Karpas-422 (cell line): Measurements from ENCODE around the gene ADM. TPM values are rescaled to one million over a fixed set of nuclear protein-coding genes. Genes with fewer than 3 reads are reported as not detected.

Source experiments
- DNase-seq: peaks from one replicate; pipeline ENCODE4 v3.0.0-alpha.2; 2015
- H2AFZ ChIP-seq: fragments of 200-600 bp; sonication (generic); 2 replicates; pipeline ENCODE4 v1.6.1; 2014; ENCODE audit warnings: antibody characterized with exemption, low read length, mixed read lengths
- H3K27ac ChIP-seq: fragments of 200-600 bp; sonication (generic); 2 replicates; pipeline ENCODE4 v1.5.1; 2014; ENCODE audit warnings: mild to moderate bottlenecking, low read length, moderate library complexity
- H3K27me3 ChIP-seq: fragments of 200-600 bp; sonication (generic); 2 replicates; pipeline ENCODE4 v1.6.1; 2014; ENCODE audit warnings: low read length, mixed read lengths
- H3K36me3 ChIP-seq: fragments of 200-600 bp; sonication (generic); 2 replicates; pipeline ENCODE4 v1.6.1; 2014; ENCODE audit warnings: low read length, mixed read lengths; ENCODE audit not compliant: insufficient read depth
- H3K4me1 ChIP-seq: fragments of 200-600 bp; sonication (generic); 2 replicates; pipeline ENCODE4 v1.6.1; 2014; ENCODE audit warnings: mild to moderate bottlenecking, low read length, mixed read lengths
- H3K4me2 ChIP-seq: fragments of 200-600 bp; sonication (generic); 2 replicates; pipeline ENCODE4 v1.6.1; 2014; ENCODE audit warnings: low read length, low read depth, mild to moderate bottlenecking; ENCODE audit not compliant: poor library complexity, severe bottlenecking
- H3K4me3 ChIP-seq: fragments of 200-600 bp; sonication (generic); 2 replicates; pipeline ENCODE4 v1.5.1; 2014; ENCODE audit warnings: mild to moderate bottlenecking, antibody characterized with exemption, low read length, mixed read lengths
- H3K79me2 ChIP-seq: fragments of 200-600 bp; sonication (generic); 2 replicates; pipeline ENCODE4 v1.6.1; 2014; ENCODE audit warnings: mild to moderate bottlenecking, low read length, mixed read lengths
- H3K9ac ChIP-seq: fragments of 200-600 bp; sonication (generic); 2 replicates; pipeline ENCODE4 v1.6.0; 2014; ENCODE audit warnings: low read length
- H3K9me2 ChIP-seq: fragments of 200-600 bp; sonication (generic), shearing (Covaris generic); replicated peaks from 2 replicates; pipeline ENCODE4 v1.6.0; 2014; ENCODE audit warnings: mild to moderate bottlenecking, low read length, moderate library complexity; ENCODE audit not compliant: insufficient read depth
- H3K9me3 ChIP-seq: fragments of 300-700, 200-600 bp; sonication (generic); 2 replicates; pipeline ENCODE4 v1.6.1; 2014; ENCODE audit warnings: low read length, mixed read lengths
- H4K20me1 ChIP-seq: fragments of 200-600 bp; sonication (generic); 2 replicates; pipeline ENCODE4 v1.6.1; 2014; ENCODE audit warnings: mild to moderate bottlenecking, antibody characterized with exemption, low read length, low read depth; ENCODE audit not compliant: insufficient read depth
- total RNA-seq: library from RNA; depleted of rRNA; stranded (reverse); fragments of >200 nt; shearing (Covaris generic); gene quantifications from 2 replicates; pipeline ENCODE4 v1.2.3, GENCODE V29; 2014; ENCODE audit warnings: low replicate concordance

Gene ADM
- total RNA-seq, 1 experiment from 2014 or later = not detected

DNA sequence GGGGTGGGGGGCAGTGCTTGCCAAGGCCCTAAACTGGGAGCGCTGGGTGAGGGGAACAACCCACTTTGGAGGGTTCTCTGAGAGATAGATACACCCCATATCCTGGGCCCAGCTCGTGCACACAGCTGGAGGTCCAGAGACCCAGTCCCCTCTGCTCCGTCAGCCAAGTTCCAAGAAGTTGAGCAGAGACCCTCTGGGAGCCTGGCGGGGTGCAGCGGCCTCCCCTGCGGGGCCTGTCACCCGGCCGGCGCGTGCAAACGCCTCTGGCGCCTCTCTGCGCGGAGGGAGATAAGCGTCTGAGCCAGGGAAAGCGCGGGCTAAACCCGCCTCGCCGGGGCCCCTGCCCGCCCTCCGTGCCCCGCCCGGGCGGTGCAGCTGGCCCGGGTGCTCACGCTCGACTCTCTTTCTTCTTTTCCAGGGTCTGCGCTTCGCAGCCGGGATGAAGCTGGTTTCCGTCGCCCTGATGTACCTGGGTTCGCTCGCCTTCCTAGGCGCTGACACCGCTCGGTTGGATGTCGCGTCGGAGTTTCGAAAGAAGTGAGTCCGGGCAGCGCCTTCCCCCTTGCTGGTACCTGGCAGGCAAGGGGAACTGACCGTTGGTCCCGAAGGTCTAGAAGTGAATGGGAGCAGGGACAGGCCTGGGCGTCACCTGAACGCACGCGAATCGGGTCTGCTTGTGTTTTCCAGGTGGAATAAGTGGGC lies 540 bp downstream of the ADM start:
- H3K4me2 ChIP-seq = no peak overlapping the region
- H3K27ac ChIP-seq = no peak overlapping the region
- H3K9me3 ChIP-seq = no peaks in the 10 kb centered on the region
- no peaks in the 10 kb centered on the region for H3K9me2 ChIP-seq
- H3K27me3 ChIP-seq = no peaks in the 10 kb centered on the region
- H3K4me3 ChIP-seq = no peak overlapping the region
- H3K4me1 ChIP-seq = peaks cover 31% of the 10 kb centered on the region
- no peaks in the 10 kb centered on the region for H4K20me1 ChIP-seq
- no peak for DNase-seq
- H2AFZ ChIP-seq = no peak overlapping the region
- no peaks in the 10 kb centered on the region for H3K36me3 ChIP-seq
- H3K79me2 ChIP-seq = no peaks in the 10 kb centered on the region
- H3K9ac ChIP-seq = no peak overlapping the region

DNA sequence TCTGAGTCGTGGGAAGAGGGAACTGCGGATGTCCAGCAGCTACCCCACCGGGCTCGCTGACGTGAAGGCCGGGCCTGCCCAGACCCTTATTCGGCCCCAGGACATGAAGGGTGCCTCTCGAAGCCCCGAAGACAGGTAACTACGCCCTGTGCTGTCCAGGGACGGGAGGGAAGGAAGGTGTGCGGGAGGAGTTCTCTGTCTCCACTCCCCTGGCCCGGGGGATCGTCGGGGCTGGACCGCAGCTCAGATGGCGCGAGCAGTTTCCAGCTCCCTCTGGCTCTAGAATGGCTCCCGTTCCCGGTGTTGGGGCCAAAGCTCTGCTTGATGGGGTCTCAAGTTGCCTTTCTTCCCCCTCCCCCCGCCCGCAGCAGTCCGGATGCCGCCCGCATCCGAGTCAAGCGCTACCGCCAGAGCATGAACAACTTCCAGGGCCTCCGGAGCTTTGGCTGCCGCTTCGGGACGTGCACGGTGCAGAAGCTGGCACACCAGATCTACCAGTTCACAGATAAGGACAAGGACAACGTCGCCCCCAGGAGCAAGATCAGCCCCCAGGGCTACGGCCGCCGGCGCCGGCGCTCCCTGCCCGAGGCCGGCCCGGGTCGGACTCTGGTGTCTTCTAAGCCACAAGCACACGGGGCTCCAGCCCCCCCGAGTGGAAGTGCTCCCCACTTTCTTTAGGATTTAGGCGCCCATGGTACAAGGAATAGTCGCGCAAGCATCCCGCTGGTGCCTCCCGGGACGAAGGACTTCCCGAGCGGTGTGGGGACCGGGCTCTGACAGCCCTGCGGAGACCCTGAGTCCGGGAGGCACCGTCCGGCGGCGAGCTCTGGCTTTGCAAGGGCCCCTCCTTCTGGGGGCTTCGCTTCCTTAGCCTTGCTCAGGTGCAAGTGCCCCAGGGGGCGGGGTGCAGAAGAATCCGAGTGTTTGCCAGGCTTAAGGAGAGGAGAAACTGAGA lies 1.4 kb downstream of the ADM start:
- no peak overlapping the region for H3K9ac ChIP-seq
- no peak overlapping the region for H2AFZ ChIP-seq
- peaks cover 32% of the 10 kb centered on the region for H3K4me1 ChIP-seq
- no peak for DNase-seq
- no peaks in the 10 kb centered on the region for H3K9me2 ChIP-seq
- no peak overlapping the region for H3K4me2 ChIP-seq
- no peak overlapping the region for H3K4me3 ChIP-seq
- H3K79me2 ChIP-seq = no peaks in the 10 kb centered on the region
- H3K27me3 ChIP-seq = no peaks in the 10 kb centered on the region
- H4K20me1 ChIP-seq = no peaks in the 10 kb centered on the region
- H3K9me3 ChIP-seq = no peaks in the 10 kb centered on the region
- H3K27ac ChIP-seq = no peak overlapping the region
- H3K36me3 ChIP-seq = no peaks in the 10 kb centered on the region

DNA sequence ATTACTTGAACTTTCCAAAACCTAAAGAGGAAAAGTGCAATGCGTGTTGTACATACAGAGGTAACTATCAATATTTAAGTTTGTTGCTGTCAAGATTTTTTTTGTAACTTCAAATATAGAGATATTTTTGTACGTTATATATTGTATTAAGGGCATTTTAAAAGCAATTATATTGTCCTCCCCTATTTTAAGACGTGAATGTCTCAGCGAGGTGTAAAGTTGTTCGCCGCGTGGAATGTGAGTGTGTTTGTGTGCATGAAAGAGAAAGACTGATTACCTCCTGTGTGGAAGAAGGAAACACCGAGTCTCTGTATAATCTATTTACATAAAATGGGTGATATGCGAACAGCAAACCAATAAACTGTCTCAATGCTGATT lies 2.1 kb downstream of the ADM start:
- Histone ChIP-seq H3K9me3 (no peaks in the 10 kb centered on the region), H3K9ac (no peak overlapping the region), H3K4me1 (peaks cover 32% of the 10 kb centered on the region), H3K4me2 (no peak overlapping the region), H3K36me3 (no peaks in the 10 kb centered on the region), H3K79me2 (no peaks in the 10 kb centered on the region), H3K4me3 (no peak overlapping the region), H2AFZ (no peak overlapping the region), H3K27ac (no peak overlapping the region), H3K27me3 (no peaks in the 10 kb centered on the region), H4K20me1 (no peaks in the 10 kb centered on the region), H3K9me2 (no peaks in the 10 kb centered on the region)
- no peak for DNase-seq

DNA sequence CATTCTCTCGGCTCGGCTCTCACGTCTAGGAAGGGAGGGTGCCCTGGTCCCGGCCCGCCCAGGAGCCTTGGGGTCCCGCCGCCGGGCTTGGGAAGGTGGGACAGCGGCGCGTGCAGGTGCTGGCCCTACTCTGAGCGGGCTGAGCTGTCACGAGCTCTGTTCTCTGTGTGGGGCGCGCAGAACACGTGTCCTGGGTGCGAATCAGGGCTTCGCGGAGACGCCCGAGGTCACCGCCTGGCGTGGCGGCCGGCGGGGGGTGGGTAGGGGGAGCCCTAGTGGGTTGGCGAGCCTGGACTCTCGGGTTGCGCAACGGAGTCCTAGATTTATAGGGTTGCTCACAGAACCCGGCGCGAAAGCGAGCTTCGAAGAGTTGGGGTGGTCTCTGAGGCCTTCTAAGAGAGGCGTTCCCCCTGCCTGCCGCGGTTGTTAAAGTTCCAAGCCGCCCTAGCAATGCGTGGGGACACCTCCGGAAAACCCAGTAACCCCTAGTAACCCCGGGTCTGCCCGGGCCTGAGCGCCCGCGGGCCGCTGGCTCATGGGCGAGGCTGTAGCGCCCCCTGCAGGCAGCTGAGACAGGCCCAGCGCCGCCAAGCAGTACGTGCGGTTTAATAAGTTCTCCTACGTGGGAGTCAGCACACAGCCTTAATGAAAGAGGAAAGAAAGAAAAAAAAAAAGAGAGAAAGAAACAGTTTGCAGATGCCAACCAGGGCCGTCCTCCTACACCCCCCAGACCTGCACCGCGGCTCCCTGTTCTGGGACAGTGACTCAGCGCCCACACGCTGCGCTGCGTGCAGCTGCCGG lies 2.7 kb downstream of the ADM start:
- H2AFZ ChIP-seq = peak overlapping the region; percentile 80
- no peaks in the 10 kb centered on the region for H3K36me3 ChIP-seq
- no peaks in the 10 kb centered on the region for H3K27me3 ChIP-seq
- DNase-seq = peak; percentile 89
- no peaks in the 10 kb centered on the region for H4K20me1 ChIP-seq
- peak overlapping the region; percentile 63 for H3K9ac ChIP-seq
- no peak overlapping the region for H3K27ac ChIP-seq
- peak overlapping the region; percentile 76 for H3K4me2 ChIP-seq
- no peaks in the 10 kb centered on the region for H3K9me2 ChIP-seq
- peak overlapping the region; percentile 66 for H3K4me3 ChIP-seq
- no peaks in the 10 kb centered on the region for H3K79me2 ChIP-seq
- peaks cover 32% of the 10 kb centered on the region for H3K4me1 ChIP-seq
- no peaks in the 10 kb centered on the region for H3K9me3 ChIP-seq

GRCh38 chr11:10308201-10308954 lies 3.5 kb downstream of the ADM start:
- Histone ChIP-seq H3K9me3 (no peaks in the 10 kb centered on the region), H3K9me2 (no peaks in the 10 kb centered on the region), H3K27ac (no peak overlapping the region), H2AFZ (peak overlapping the region; percentile 80), H4K20me1 (no peaks in the 10 kb centered on the region), H3K4me1 (peaks cover 25% of the 10 kb centered on the region), H3K9ac (peak overlapping the region; percentile 63), H3K79me2 (no peaks in the 10 kb centered on the region), H3K4me2 (peak overlapping the region; percentile 76), H3K36me3 (no peaks in the 10 kb centered on the region), H3K27me3 (no peaks in the 10 kb centered on the region), H3K4me3 (peak overlapping the region; percentile 66)
- DNase-seq = no peak

DNA sequence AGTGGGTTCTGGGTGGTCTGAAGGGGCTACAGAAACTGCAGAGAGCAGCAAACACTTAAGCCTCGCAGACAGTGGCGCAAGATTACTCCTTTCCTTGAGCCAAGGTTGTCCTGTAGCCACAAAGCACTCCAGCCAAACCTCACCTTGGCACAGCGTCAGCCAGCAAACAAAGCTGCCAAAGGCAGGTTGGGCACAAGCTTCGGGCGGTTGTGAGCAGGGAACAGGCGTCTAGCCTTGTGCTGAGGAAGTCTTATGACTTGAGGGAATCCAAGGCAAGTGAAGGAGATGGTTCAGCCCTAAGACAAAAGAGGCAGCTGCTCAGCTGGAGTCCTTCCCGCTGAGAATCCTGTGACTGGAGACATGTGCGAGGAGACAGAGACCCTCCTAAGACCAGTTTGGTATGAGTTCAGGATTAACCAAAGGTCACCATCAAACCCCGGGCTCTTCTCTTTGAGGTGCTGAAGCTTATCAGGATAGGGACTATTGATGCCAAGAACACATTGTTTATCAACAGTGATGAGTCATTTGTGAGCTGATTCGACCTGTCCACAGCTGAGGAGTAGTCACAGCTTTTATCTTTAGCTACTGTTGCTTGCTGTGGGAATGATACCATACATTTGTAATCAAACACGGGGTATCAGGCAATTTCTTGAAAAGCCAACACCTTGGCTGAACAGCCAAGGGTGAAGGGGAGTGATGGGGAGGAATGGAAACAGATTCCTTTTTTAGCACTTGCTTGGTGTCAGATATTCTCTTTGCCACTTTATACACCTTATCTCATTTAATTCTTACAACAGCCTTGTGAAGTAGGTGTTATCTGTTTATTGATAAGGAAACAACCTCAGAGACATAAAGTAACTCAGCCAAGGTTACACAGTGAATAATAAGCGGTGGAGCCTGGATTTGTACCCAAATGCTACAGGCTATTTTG lies 4.6 kb downstream of the ADM start:
- no peaks in the 10 kb centered on the region for H3K36me3 ChIP-seq
- no peak overlapping the region for H3K27ac ChIP-seq
- no peaks in the 10 kb centered on the region for H4K20me1 ChIP-seq
- no peaks in the 10 kb centered on the region for H3K27me3 ChIP-seq
- H3K9ac ChIP-seq = no peak overlapping the region
- no peak overlapping the region for H3K4me2 ChIP-seq
- H3K9me3 ChIP-seq = no peaks in the 10 kb centered on the region
- no peaks in the 10 kb centered on the region for H3K79me2 ChIP-seq
- no peaks in the 10 kb centered on the region for H3K9me2 ChIP-seq
- no peak for DNase-seq
- H3K4me1 ChIP-seq = peaks cover 20% of the 10 kb centered on the region
- no peak overlapping the region for H2AFZ ChIP-seq
- H3K4me3 ChIP-seq = no peak overlapping the region

- Histone ChIP-seq H3K9me3 (no peaks in the 10 kb centered on the region), H3K9me2 (no peaks in the 10 kb centered on the region), H3K4me3 (no peak overlapping the region), H3K79me2 (no peaks in the 10 kb centered on the region), H3K4me1 (peaks cover 22% of the 10 kb centered on the region), H3K4me2 (no peak overlapping the region), H4K20me1 (no peaks in the 10 kb centered on the region), H3K36me3 (no peaks in the 10 kb centered on the region), H3K9ac (no peak overlapping the region), H2AFZ (no peak overlapping the region), H3K27me3 (no peaks in the 10 kb centered on the region), H3K27ac (no peak overlapping the region)
- no peak for DNase-seq
Observed at GRCh38 chr11:10310301-10310841, 5.5 kb downstream of the ADM start.
